HepG2 (cell line): ENCODE results near the gene CCNA2. TPM values are rescaled to one million over a fixed set of nuclear protein-coding genes. Genes with fewer than 3 reads are reported as not detected.

Experiments
- ARID4A ChIP-seq: sonication (generic); formaldehyde crosslinking; IDR thresholded peaks from 2 replicates; pipeline ENCODE4 v1.5.0; 2020; ENCODE audit warnings: mild to moderate bottlenecking, missing genetic modification reagents, borderline replicate concordance
- ATRX ChIP-seq: sonication (generic); formaldehyde crosslinking; IDR thresholded peaks from 2 replicates; pipeline ENCODE4 v1.4.0; 2020; ENCODE audit warnings: missing genetic modification reagents, borderline replicate concordance
- NFE2L1 ChIP-seq: sonication (generic); formaldehyde crosslinking; IDR thresholded peaks from 2 replicates; pipeline ENCODE4 v1.4.0; 2020; ENCODE audit warnings: missing genetic modification reagents, mild to moderate bottlenecking, borderline replicate concordance
- NPAS2 ChIP-seq: sonication (generic); formaldehyde crosslinking; IDR thresholded peaks from 2 replicates; pipeline ENCODE4 v1.8.0; 2022; ENCODE audit warnings: mild to moderate bottlenecking, missing genetic modification reagents, borderline replicate concordance
- RBM39 ChIP-seq: fragments of 200-400 bp; formaldehyde crosslinking; IDR thresholded peaks from one replicate; pipeline ENCODE4 v1.6.1; 2018; ENCODE audit warnings: antibody characterized with exemption, mild to moderate bottlenecking, low read depth, low read length; ENCODE audit not compliant: poor library complexity, severe bottlenecking
- SKI ChIP-seq: fragments of 450-650 bp; IDR thresholded peaks from one replicate; pipeline ENCODE4 v1.6.1; 2018; ENCODE audit warnings: mild to moderate bottlenecking; ENCODE audit not compliant: partially characterized antibody
- SMAD1 ChIP-seq: sonication (generic); formaldehyde crosslinking; IDR thresholded peaks from 2 replicates; pipeline ENCODE4 v1.4.0; 2020; ENCODE audit warnings: missing genetic modification reagents, low read depth, mild to moderate bottlenecking, borderline replicate concordance
- SP1 ChIP-seq, 2 experiments: fragments of 450-650 bp in 1 of 2; sonication (generic) in 1 of 2; formaldehyde crosslinking in 1 of 2; IDR thresholded peaks; 2 replicates each; pipeline versions ENCODE4 v1.4.0 to v1.6.1; 2016 to 2020; ENCODE audit warnings: missing genetic modification reagents in 1 of 2
- SSRP1 ChIP-seq: IDR thresholded peaks from 2 replicates; pipeline ENCODE4 v1.6.1; 2016; ENCODE audit warnings: control low read depth
- ZIK1 ChIP-seq: sonication (generic); formaldehyde crosslinking; IDR thresholded peaks from 2 replicates; pipeline ENCODE4 v1.5.0; 2020; ENCODE audit warnings: mild to moderate bottlenecking, low read depth, missing genetic modification reagents, borderline replicate concordance
- ZMAT5 ChIP-seq: sonication (generic); formaldehyde crosslinking; IDR thresholded peaks from 2 replicates; pipeline ENCODE4 v1.5.0; 2020; ENCODE audit warnings: mild to moderate bottlenecking, low read depth, missing genetic modification reagents, borderline replicate concordance
- ZNF331 ChIP-seq: sonication (generic); formaldehyde crosslinking; IDR thresholded peaks from 2 replicates; pipeline ENCODE4 v1.4.0; 2020; ENCODE audit warnings: missing genetic modification reagents
- ZNF432 ChIP-seq: sonication (generic); formaldehyde crosslinking; IDR thresholded peaks from 2 replicates; pipeline ENCODE4 v1.5.0; 2020; ENCODE audit warnings: missing genetic modification reagents, mild to moderate bottlenecking, borderline replicate concordance
- ZNF605 ChIP-seq: sonication (generic); formaldehyde crosslinking; IDR thresholded peaks from 2 replicates; pipeline ENCODE4 v1.8.0; 2022; ENCODE audit warnings: mild to moderate bottlenecking, missing genetic modification reagents
- ZNF670 ChIP-seq: sonication (generic); formaldehyde crosslinking; IDR thresholded peaks from 2 replicates; pipeline ENCODE4 v1.8.0; 2022; ENCODE audit warnings: mild to moderate bottlenecking, missing genetic modification reagents, borderline replicate concordance
- ZNF749 ChIP-seq: sonication (generic); formaldehyde crosslinking; IDR thresholded peaks from 2 replicates; pipeline ENCODE4 v1.8.0; 2022; ENCODE audit warnings: mild to moderate bottlenecking, missing genetic modification reagents, moderate library complexity, borderline replicate concordance
- polyA plus RNA-seq, 8 experiments: library from polyadenylated mRNA; depleted of rRNA in 3 of 8; stranded (reverse) in 7 of 8; unstranded in 1 of 8; fragments of >200 nt; fragmentation: Illumina TruSeq in 4 of 8; extraction: Trizol in 4 of 8; gene quantifications; 2 replicates each; pipeline versions ENCODE4 v1.2.1 to v1.2.3, GENCODE V29; 2011 to 2016; ENCODE audit warnings: low read depth in 4 of 8, missing spikeins in 1 of 8, mixed read lengths in 1 of 8; ENCODE audit not compliant: insufficient read depth in 1 of 8
- total RNA-seq, 5 experiments: library from RNA; depleted of rRNA; stranded (reverse); fragments of >200 nt; fragmentation: Illumina TruSeq; extraction: Trizol; gene quantifications; 2 replicates each; pipeline ENCODE4 v1.2.3, GENCODE V29; 2016; ENCODE audit warnings: low read depth in 1 of 5
- TF ChIP-seq, protein P1 (sequence below): sonication (generic); formaldehyde crosslinking; IDR thresholded peaks from 2 replicates; pipeline ENCODE4 v1.5.0; 2020; ENCODE audit warnings: missing genetic modification reagents
- TF ChIP-seq, protein P2 (sequence below): sonication (generic); formaldehyde crosslinking; IDR thresholded peaks from 2 replicates; pipeline ENCODE4 v1.5.0; 2020; ENCODE audit warnings: missing genetic modification reagents, mild to moderate bottlenecking, borderline replicate concordance

CCNA2 gene
- total and polyA plus RNA-seq, 2 of the 13 experiments (the other 11 are each of a cell fraction or from before 2014, with no cell fraction given) = 31.3 to 105 TPM

DNA sequence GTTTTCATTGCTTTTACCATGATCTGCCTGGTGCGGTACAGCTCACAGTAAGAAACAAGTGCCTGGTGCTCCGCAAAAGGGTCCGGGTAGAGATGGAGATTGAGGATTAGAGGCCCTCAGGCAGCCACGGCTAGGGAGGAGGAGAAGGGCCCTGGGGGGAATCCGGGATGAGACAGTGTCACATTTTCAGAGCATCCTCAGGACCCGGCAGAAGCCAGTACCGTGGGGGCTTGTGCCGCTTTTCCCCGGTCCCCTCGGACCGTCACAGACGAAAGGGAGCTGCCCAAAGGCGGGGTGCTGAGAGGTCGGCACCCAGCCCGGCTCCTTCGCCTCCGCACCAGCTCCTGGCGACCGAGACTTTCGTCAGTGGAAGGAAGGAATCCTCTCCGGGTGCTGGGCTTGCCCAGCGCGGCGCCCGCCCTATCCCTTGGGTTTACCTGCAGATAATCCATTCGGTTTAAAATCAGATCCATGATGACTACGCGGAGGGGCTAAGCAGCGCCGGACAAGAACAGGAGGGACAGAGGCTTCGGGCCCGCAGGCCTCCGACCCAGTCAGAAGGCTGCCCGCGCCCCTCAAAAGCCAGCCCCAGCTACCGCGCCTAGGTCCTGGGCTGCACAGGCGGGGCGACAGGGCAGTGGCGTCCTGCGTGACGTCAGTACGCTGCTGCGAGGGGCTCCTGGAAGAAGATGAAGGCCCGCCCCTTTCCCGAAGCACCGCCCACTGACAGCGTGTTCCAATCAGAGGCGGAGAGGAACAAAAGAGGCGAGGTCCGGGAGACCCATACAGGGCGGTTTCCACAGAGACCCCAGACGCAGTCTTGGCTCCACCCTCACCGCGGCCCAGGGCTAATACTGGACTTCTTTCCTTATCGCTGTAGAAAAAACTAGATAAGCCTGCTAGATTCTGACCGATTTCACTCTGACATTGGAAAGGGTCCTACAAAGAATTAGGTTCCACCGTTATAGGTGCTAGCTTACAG lies 46.4 kb upstream of the CCNA2 start, which contains the start of gene BBS7 (continued):
- TF ChIP-seq ATRX (CRISPR knock-in tag) = no peak
- peak; percentile 77; the same call in 1 of the 2 replicates for TF ChIP-seq ARID4A (CRISPR knock-in tag)
- no peak for TF ChIP-seq NPAS2
- TF ChIP-seq, protein P1, sequence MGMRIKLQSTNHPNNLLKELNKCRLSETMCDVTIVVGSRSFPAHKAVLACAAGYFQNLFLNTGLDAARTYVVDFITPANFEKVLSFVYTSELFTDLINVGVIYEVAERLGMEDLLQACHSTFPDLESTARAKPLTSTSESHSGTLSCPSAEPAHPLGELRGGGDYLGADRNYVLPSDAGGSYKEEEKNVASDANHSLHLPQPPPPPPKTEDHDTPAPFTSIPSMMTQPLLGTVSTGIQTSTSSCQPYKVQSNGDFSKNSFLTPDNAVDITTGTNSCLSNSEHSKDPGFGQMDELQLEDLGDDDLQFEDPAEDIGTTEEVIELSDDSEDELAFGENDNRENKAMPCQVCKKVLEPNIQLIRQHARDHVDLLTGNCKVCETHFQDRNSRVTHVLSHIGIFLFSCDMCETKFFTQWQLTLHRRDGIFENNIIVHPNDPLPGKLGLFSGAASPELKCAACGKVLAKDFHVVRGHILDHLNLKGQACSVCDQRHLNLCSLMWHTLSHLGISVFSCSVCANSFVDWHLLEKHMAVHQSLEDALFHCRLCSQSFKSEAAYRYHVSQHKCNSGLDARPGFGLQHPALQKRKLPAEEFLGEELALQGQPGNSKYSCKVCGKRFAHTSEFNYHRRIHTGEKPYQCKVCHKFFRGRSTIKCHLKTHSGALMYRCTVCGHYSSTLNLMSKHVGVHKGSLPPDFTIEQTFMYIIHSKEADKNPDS = no peak
- TF ChIP-seq ZNF331 = peak; percentile 33; the same call in 1 of the 2 replicates
- TF ChIP-seq SSRP1 (CRISPR knock-in tag) = no peak
- no peak for TF ChIP-seq ZMAT5
- TF ChIP-seq ZNF432 (CRISPR knock-in tag) = no peak
- no peak for TF ChIP-seq SMAD1 (CRISPR knock-in tag)
- TF ChIP-seq NFE2L1 (CRISPR knock-in tag) = no peak
- no peak; the same call in 1 of the 2 replicates for TF ChIP-seq ZNF605 (CRISPR knock-in tag)
- no peak for TF ChIP-seq RBM39
- TF ChIP-seq, protein P2, sequence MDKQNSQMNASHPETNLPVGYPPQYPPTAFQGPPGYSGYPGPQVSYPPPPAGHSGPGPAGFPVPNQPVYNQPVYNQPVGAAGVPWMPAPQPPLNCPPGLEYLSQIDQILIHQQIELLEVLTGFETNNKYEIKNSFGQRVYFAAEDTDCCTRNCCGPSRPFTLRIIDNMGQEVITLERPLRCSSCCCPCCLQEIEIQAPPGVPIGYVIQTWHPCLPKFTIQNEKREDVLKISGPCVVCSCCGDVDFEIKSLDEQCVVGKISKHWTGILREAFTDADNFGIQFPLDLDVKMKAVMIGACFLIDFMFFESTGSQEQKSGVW (CRISPR knock-in tag) = no peak
- no peak; the same call in 1 of the 2 replicates for TF ChIP-seq ZNF749 (CRISPR knock-in tag)
- TF ChIP-seq ZNF670 (CRISPR knock-in tag) = no peak
- TF ChIP-seq SKI = no peak
- no peak for TF ChIP-seq SP1 (IDR thresholded peaks at IDR 0.05)
- TF ChIP-seq SP1 (CRISPR knock-in tag; IDR thresholded peaks at IDR 0.05) = peak; percentile 55
- TF ChIP-seq ZIK1 (CRISPR knock-in tag) = no peak
